Caco-2 (cell line): Measurements from ENCODE around the gene TMEM208. TPM values are rescaled to one million over a fixed set of nuclear protein-coding genes. Genes with fewer than 3 reads are reported as not detected.

ENCODE experiments used
- BruUV-seq: library from RNA; stranded (reverse); fragments of 400-500 nt; replicated peaks from 2 replicates; lab custom pipeline; 2021; lab: Mats Ljungman, UMichigan
- CTCF ChIA-PET: fragments of 300-600 bp; sonication (Branson Sonifier 250); formaldehyde crosslinking; loops from one replicate; lab custom pipeline; 2022; ENCODE audit warnings: antibody characterized with exemption; lab: Charles Lee
- POLR2A ChIA-PET: fragments of 300-600 bp; sonication (Branson Sonifier 250); formaldehyde crosslinking; loops from one replicate; lab custom pipeline; 2022; ENCODE audit warnings: antibody characterized with exemption; lab: Charles Lee
- DNase-seq, 2 experiments: peaks; one replicate each; pipeline versions ENCODE4 v3.0.0 to v3.0.0-alpha.2; 2020 to 2022
- H3K27me3 ChIP-seq: replicated peaks from 2 replicates; pipeline ENCODE4 v1.6.0; 2011; ENCODE audit warnings: low read length; ENCODE audit not compliant: control insufficient read depth, insufficient read depth
- H3K36me3 ChIP-seq: 2 replicates; pipeline ENCODE4 v1.5.1; 2011; ENCODE audit warnings: low read length; ENCODE audit not compliant: control insufficient read depth, insufficient read depth
- H3K4me1 ChIP-seq: fragments of 250-450 bp; sonication (Bioruptor Pico); 2 replicates; pipeline ENCODE4 v1.5.1; 2020; ENCODE audit warnings: mild to moderate bottlenecking
- H3K4me3 ChIP-seq: 2 replicates; pipeline ENCODE4 v1.5.1; 2011; ENCODE audit warnings: low read depth, mild to moderate bottlenecking, control low read depth, low read length
- H3K9me3 ChIP-seq: fragments of 250-450 bp; sonication (Bioruptor Pico); 2 replicates; pipeline ENCODE4 v1.5.1; 2020; ENCODE audit warnings: mild to moderate bottlenecking, moderate library complexity
- H3K27ac Mint-ChIP-seq: one replicate; pipeline ENCODE4 v1.8.0; 2022; ENCODE audit warnings: mixed read lengths; ENCODE audit not compliant: unreplicated experiment
- H3K27me3 Mint-ChIP-seq: one replicate; pipeline ENCODE4 v1.8.0; 2022; ENCODE audit warnings: mixed read lengths; ENCODE audit not compliant: insufficient read depth, unreplicated experiment
- H3K36me3 Mint-ChIP-seq: one replicate; pipeline ENCODE4 v1.8.0; 2022; ENCODE audit warnings: mild to moderate bottlenecking, mixed read lengths; ENCODE audit not compliant: insufficient read depth, unreplicated experiment
- H3K4me1 Mint-ChIP-seq: one replicate; pipeline ENCODE4 v1.8.0; 2022; ENCODE audit warnings: low read depth, mixed read lengths; ENCODE audit not compliant: unreplicated experiment
- H3K4me3 Mint-ChIP-seq: one replicate; pipeline ENCODE4 v1.8.0; 2022; ENCODE audit warnings: mild to moderate bottlenecking, moderate library complexity, mixed read lengths; ENCODE audit not compliant: unreplicated experiment
- H3K9me3 Mint-ChIP-seq: one replicate; pipeline ENCODE4 v1.8.0; 2022; ENCODE audit warnings: mixed read lengths; ENCODE audit not compliant: unreplicated experiment
- CTCF ChIP-seq, 2 experiments: fragments of 200-600 bp in 1 of 2; IDR thresholded peaks; 1 replicate in 1 of 2; 2 replicates in 1 of 2; pipeline versions ENCODE4 v1.5.1 to v1.8.0; 2011 to 2022; ENCODE audit warnings: antibody characterized with exemption in 1 of 2, control low read depth in 1 of 2, inconsistent platforms in 1 of 2, low read depth in 1 of 2, low read length in 1 of 2, mild to moderate bottlenecking in 1 of 2, moderate library complexity in 1 of 2; ENCODE audit not compliant: insufficient read depth in 1 of 2, severe bottlenecking in 1 of 2, unreplicated experiment in 1 of 2
- intact Hi-C: fragments of 100-400 bp; cut with micrococcal nuclease; formaldehyde crosslinking; loops from one replicate; pipeline ENCODE4 v1.10.0; 2022; ENCODE audit not compliant: unreplicated experiment
- total RNA-seq: library from RNA; stranded (reverse); gene quantifications from 2 replicates; pipeline ENCODE4 v1.2.3, GENCODE V29; 2022

The TMEM208 gene
- total RNA-seq, 1 experiment from 2014 or later: 69.7 TPM

DNA sequence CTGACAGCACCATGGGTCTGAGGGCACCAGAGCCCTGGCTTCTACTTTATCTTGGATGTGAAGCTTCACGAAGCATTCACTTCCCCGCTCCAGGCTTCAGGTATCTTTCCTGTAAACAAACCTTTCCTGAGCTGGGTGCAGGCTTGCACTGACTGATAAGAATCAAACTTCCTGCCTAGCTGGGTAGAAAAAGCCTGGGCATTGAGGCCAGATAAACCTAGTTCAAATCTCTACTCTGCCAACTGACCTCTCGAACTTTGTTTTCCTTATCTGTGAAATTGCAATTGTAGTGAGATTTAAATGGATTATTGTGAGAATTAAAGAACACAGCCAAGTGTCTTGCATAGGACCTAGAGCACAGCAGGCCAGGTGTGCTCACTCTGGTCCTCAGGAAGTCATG is 2.9 kb upstream of the TMEM208 start:
- peaks cover 4% of the 10 kb centered on the region for H3K27me3 Mint-ChIP-seq
- ChIA-PET POLR2A (no interaction called here), CTCF (interaction anchor here (0.9 to 1.5 kb wide), 3 partner anchors 26 to 686 kb away, joined by 3 read pairs; no protein-coding TSS in a partner anchor)
- TF ChIP-seq CTCF (IDR thresholded peaks at IDR 0.05; ENCODE audit: insufficient read depth in 1 of 2, low read depth in 1 of 2, low read length in 1 of 2, severe bottlenecking in 1 of 2, unreplicated experiment in 1 of 2): no peak
- H3K27ac Mint-ChIP-seq: no peak overlapping the region
- intact Hi-C loops: no loop called here
- no peak for DNase-seq
- BruUV-seq: no TSS peak
- H3K4me3 Mint-ChIP-seq: no peak overlapping the region
- Histone ChIP-seq H3K4me1 (peaks cover 7% of the 10 kb centered on the region; the same call in 1 of the 2 replicates), H3K4me3 (no peak overlapping the region), H3K27me3 (no peaks in the 10 kb centered on the region), H3K9me3 (no peaks in the 10 kb centered on the region), H3K36me3 (0 out of 2 replicates have a peak, but pooled peaks cover 4% of the 10 kb centered on the region)
- no peaks in the 10 kb centered on the region for H3K9me3 Mint-ChIP-seq
- H3K36me3 Mint-ChIP-seq: peaks cover 22% of the 10 kb centered on the region
- peaks cover 27% of the 10 kb centered on the region for H3K4me1 Mint-ChIP-seq

DNA sequence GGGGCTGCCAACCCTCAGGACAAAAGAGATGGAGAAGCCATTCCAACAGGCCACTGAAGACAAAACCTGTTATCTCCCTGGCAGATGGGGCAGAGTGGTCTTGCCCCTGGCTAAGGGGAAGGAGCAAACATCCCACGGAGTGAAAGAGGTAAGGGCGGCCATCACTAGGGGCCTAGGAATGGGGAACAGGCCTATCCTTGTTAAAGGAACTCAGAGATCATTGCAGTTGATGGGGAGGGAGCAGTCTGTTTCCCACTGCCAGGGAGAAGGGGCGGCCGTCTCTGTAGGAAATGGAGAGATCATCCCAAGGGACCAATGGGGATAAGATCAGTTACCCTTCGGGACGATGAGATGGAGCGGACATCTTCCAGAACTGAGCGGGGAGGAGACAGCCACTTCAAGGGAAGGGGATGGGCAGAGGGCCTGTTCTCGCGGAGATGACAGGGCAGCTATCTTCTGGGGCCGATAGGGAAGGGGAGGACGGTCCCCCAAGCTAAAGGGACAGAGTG is 581 bp upstream of the TMEM208 start:
- H3K36me3 Mint-ChIP-seq: peaks cover 44% of the 10 kb centered on the region
- POLR2A ChIA-PET: interaction anchor here (0.6 to 1.6 kb wide), 11 partner anchors 9 to 434 kb away, joined by 3 to 55 read pairs (median 4); partner anchors contain the start of genes ACD, E2F4, ELMO3 and FHOD1

More for the DNA sequence above, 581 bp upstream of the TMEM208 start:
- no peaks in the 10 kb centered on the region for H3K9me3 ChIP-seq
- H3K4me1 ChIP-seq: peaks cover 7% of the 10 kb centered on the region; the same call in 1 of the 2 replicates
- H3K27ac Mint-ChIP-seq: peak overlapping the region; percentile 98
- H3K4me3 Mint-ChIP-seq: peak overlapping the region; percentile 98
- H3K27me3 Mint-ChIP-seq: no peaks in the 10 kb centered on the region
- no peaks in the 10 kb centered on the region for H3K9me3 Mint-ChIP-seq
- BruUV-seq: no TSS peak
- DNase-seq: no peak
- intact Hi-C loops: loop anchor here (2.0 kb wide), 1 partner anchor 28 kb away; the partner anchor contains the start of gene ELMO3
- peaks cover 10% of the 10 kb centered on the region for H3K36me3 ChIP-seq
- peak overlapping the region; percentile 96 for H3K4me3 ChIP-seq
- no peak for TF ChIP-seq CTCF (IDR thresholded peaks at IDR 0.05; ENCODE audit: insufficient read depth in 1 of 2, low read depth in 1 of 2, low read length in 1 of 2, severe bottlenecking in 1 of 2, unreplicated experiment in 1 of 2)
- no peaks in the 10 kb centered on the region for H3K27me3 ChIP-seq
- H3K4me1 Mint-ChIP-seq: peaks cover 20% of the 10 kb centered on the region
- CTCF ChIA-PET: interaction anchor here (0.7 to 2.2 kb wide), 10 partner anchors 10 to 208 kb away, joined by 3 to 31 read pairs (median 4); partner anchors contain the start of genes ELMO3 and FHOD1
